Hepatocyte (in vitro differentiated cells): ENCODE results near the gene CLEC16A. TPM values are rescaled to one million over a fixed set of nuclear protein-coding genes. Genes with fewer than 3 reads are reported as not detected.

Source experiments
- DNase-seq: peaks from one replicate; pipeline ENCODE4 v3.0.0-alpha.2; 2016; ENCODE audit warnings: low spot score
- H2AFZ ChIP-seq: fragments of 200-600 bp; sonication (generic); 2 replicates; pipeline ENCODE4 v1.6.0; 2016; ENCODE audit warnings: antibody characterized with exemption, mild to moderate bottlenecking
- H3K27ac ChIP-seq: fragments of 200-600 bp; sonication (generic); 2 replicates; pipeline ENCODE4 v1.5.1; 2016; ENCODE audit warnings: mild to moderate bottlenecking
- H3K27me3 ChIP-seq: fragments of 200-600 bp; sonication (generic); 2 replicates; pipeline ENCODE4 v1.6.1; 2016
- H3K36me3 ChIP-seq: fragments of 200-600 bp; sonication (generic); replicated peaks from 2 replicates; pipeline ENCODE4 v1.5.1; 2016; ENCODE audit warnings: low read depth; ENCODE audit not compliant: insufficient read depth
- H3K4me1 ChIP-seq: fragments of 200-600 bp; sonication (generic); 2 replicates; pipeline ENCODE4 v1.5.1; 2016; ENCODE audit warnings: mild to moderate bottlenecking, moderate library complexity; ENCODE audit not compliant: insufficient read depth
- H3K4me2 ChIP-seq: fragments of 200-600 bp; sonication (generic); 2 replicates; pipeline ENCODE4 v1.6.0; 2016
- H3K4me3 ChIP-seq: fragments of 200-600 bp; sonication (generic); 2 replicates; pipeline ENCODE4 v1.5.1; 2016; ENCODE audit warnings: mild to moderate bottlenecking
- H3K79me2 ChIP-seq: fragments of 200-600 bp; sonication (generic); 2 replicates; pipeline ENCODE4 v1.6.0; 2017; ENCODE audit warnings: mild to moderate bottlenecking
- H3K9me2 ChIP-seq: fragments of 200-600 bp; sonication (generic); replicated peaks from 2 replicates; pipeline ENCODE4 v1.6.0; 2017; ENCODE audit warnings: mild to moderate bottlenecking; ENCODE audit not compliant: insufficient read depth
- H3K9me3 ChIP-seq: fragments of 200-600 bp; sonication (generic); 2 replicates; pipeline ENCODE4 v1.5.1; 2016; ENCODE audit warnings: low read depth, mild to moderate bottlenecking
- H4K20me1 ChIP-seq: fragments of 200-600 bp; sonication (generic); 2 replicates; pipeline ENCODE4 v1.6.0; 2016; ENCODE audit warnings: mild to moderate bottlenecking; ENCODE audit not compliant: insufficient read depth, poor library complexity, severe bottlenecking
- CTCF ChIP-seq: fragments of 200-600 bp; sonication (generic); IDR thresholded peaks from 2 replicates; pipeline ENCODE4 v1.5.1; 2016; ENCODE audit warnings: antibody characterized with exemption, mild to moderate bottlenecking; ENCODE audit not compliant: poor library complexity
- EZH2 ChIP-seq: fragments of 200-600 bp; sonication (generic); IDR thresholded peaks from 2 replicates; pipeline ENCODE4 v1.6.1; 2016; ENCODE audit warnings: antibody characterized with exemption, mild to moderate bottlenecking, borderline replicate concordance
- EZH2phosphoT487 ChIP-seq: fragments of 200-600 bp; sonication (generic); IDR thresholded peaks from one replicate; pipeline ENCODE4 v1.6.1; 2018; ENCODE audit warnings: antibody characterized with exemption, mild to moderate bottlenecking, low read depth, moderate library complexity; ENCODE audit not compliant: unreplicated experiment, severe bottlenecking
- WGBS: methylation state at CpG from one replicate; pipeline ENCODE4 v1.1.6; 2016; ENCODE audit warnings: low lambda C conversion rate; ENCODE audit errors: missing lambda C conversion rate; 5-methylcytosine and 5-hydroxymethylcytosine counted together
- polyA plus RNA-seq: library from polyadenylated mRNA; unstranded; fragments of >200 nt; fragmentation: Nextera tagmentation; extraction: Ambion mirVana; gene quantifications from 2 replicates; pipeline ENCODE4 v1.2.1, GENCODE V29; 2016
- total RNA-seq: library from RNA; depleted of rRNA; stranded (reverse); fragments of >200 nt; gene quantifications from 2 replicates; pipeline ENCODE4 v1.2.3, GENCODE V29; 2014

Gene CLEC16A
- total and polyA plus RNA-seq, 2 experiments from 2014 or later = 22.3 to 22.6 TPM

GRCh38 chr16:11203111-11203623 lies 258.8 kb downstream of the CLEC16A start:
- no peak overlapping the region for H2AFZ ChIP-seq
- H3K4me2 ChIP-seq = no peak overlapping the region
- H3K9me3 ChIP-seq = no peaks in the 10 kb centered on the region
- no peaks in the 10 kb centered on the region for H3K9me2 ChIP-seq
- H4K20me1 ChIP-seq = no peaks in the 10 kb centered on the region
- H3K4me1 ChIP-seq = peaks cover 7% of the 10 kb centered on the region
- no peaks in the 10 kb centered on the region for H3K27me3 ChIP-seq
- DNase-seq = no peak
- no peaks in the 10 kb centered on the region for H3K36me3 ChIP-seq
- H3K79me2 ChIP-seq = no peaks in the 10 kb centered on the region
- no peak overlapping the region for H3K27ac ChIP-seq
- H3K4me3 ChIP-seq = no peak overlapping the region
- 84% methylated on average over 7 of the region's 7 CpGs for WGBS
- no peak for TF ChIP-seq CTCF
- no peak for TF ChIP-seq EZH2
- TF ChIP-seq EZH2phosphoT487 = no peak

- WGBS = 78% methylated on average over 4 of the region's 4 CpGs
- Histone ChIP-seq H3K79me2 (no peaks in the 10 kb centered on the region), H2AFZ (no peak overlapping the region), H3K4me1 (peaks cover 7% of the 10 kb centered on the region), H3K36me3 (no peaks in the 10 kb centered on the region), H3K9me2 (no peaks in the 10 kb centered on the region), H3K4me2 (no peak overlapping the region), H3K27ac (no peak overlapping the region), H3K9me3 (no peaks in the 10 kb centered on the region), H3K4me3 (no peak overlapping the region), H4K20me1 (no peaks in the 10 kb centered on the region), H3K27me3 (no peaks in the 10 kb centered on the region)
- DNase-seq = no peak
- TF ChIP-seq CTCF (no peak), EZH2phosphoT487 (no peak), EZH2 (no peak)
Observed at GRCh38 chr16:11204513-11205047, 260.2 kb downstream of the CLEC16A start.

- no peak overlapping the region for H3K27ac ChIP-seq
- no peaks in the 10 kb centered on the region for H3K79me2 ChIP-seq
- no peaks in the 10 kb centered on the region for H3K36me3 ChIP-seq
- H3K9me2 ChIP-seq = no peaks in the 10 kb centered on the region
- no peaks in the 10 kb centered on the region for H4K20me1 ChIP-seq
- no peaks in the 10 kb centered on the region for H3K9me3 ChIP-seq
- 94% methylated on average over 19 of the region's 19 CpGs for WGBS
- H3K4me1 ChIP-seq = peaks cover 7% of the 10 kb centered on the region
- H3K4me2 ChIP-seq = no peak overlapping the region
- no peak for DNase-seq
- H3K4me3 ChIP-seq = no peak overlapping the region
- no peak overlapping the region for H2AFZ ChIP-seq
- TF ChIP-seq CTCF = no peak
- no peak for TF ChIP-seq EZH2phosphoT487
- TF ChIP-seq EZH2 = no peak
- H3K27me3 ChIP-seq = no peaks in the 10 kb centered on the region
Observed at GRCh38 chr16:11205065-11205699, 260.8 kb downstream of the CLEC16A start.
